Epidermal melanocyte (primary cell): Measurements from ENCODE around the gene NADSYN1.

Experiments used
- DNase-seq: peaks from one replicate; pipeline ENCODE4 v3.0.0; 2011; ENCODE audit warnings: low spot score; ENCODE audit not compliant: insufficient read length

NADSYN1 gene

GRCh38 chr11:71548120-71548519, 95.1 kb downstream of the NADSYN1 start, which contains the start of gene KRTAP5-9:
Gene KRTAP5-9, plus strand, starts transcription at chr11:71548420. Its CDS starts 238 bp downstream, at chr11:71548658.
- DNase-seq, result no peak

- DNase-seq, result no peak
These were observed 95.7 kb downstream of the NADSYN1 start for GRCh38 chr11:71548716-71549151.
